ENCODE measurements around the gene C1orf115. TPM values are rescaled to one million over a fixed set of nuclear protein-coding genes. Genes with fewer than 3 reads are reported as not detected.
A peak's percentile ranks its signal among the peaks of the same experiment; 100 is the strongest.

C1orf115 gene
- total and polyA plus RNA-seq, 12 donors: 1.1 to 12.7 (median 7.0) TPM

GRCh38 chr1:220701974-220702373 lies 11.8 kb downstream of the C1orf115 start:
- Histone ChIP-seq H3K4me1 (replicated peaks in 1 of 2) (no peaks in the 10 kb centered on the region), H3K9me3 (replicated peaks in 1 of 3) (no peaks in the 10 kb centered on the region), H3K4me3 (no peak overlapping the region), H3K36me3 (replicated peaks in 1 of 2) (no peaks in the 10 kb centered on the region), H3K27ac (no peak overlapping the region), H3K27me3 (no peaks in the 10 kb centered on the region)
- 57 to 71% (median 69%) methylated on average over 6 of the region's 6 CpGs for WGBS, 4 donors
- DNase-seq: no peak
- TF ChIP-seq POLR2A (IDR thresholded peaks at IDR 0.05): no peak
- TF ChIP-seq CTCF (IDR thresholded peaks at IDR 0.05): no peak
- intact Hi-C loops (cut with DNase I): no loop called here

- WGBS, 4 donors: 58 to 64% (median 59%) methylated on average over 5 of the region's 5 CpGs
- Histone ChIP-seq H3K27ac (no peak overlapping the region), H3K27me3 (no peaks in the 10 kb centered on the region), H3K4me1 (replicated peaks in 1 of 2) (no peaks in the 10 kb centered on the region), H3K4me3 (no peak overlapping the region), H3K9me3 (replicated peaks in 1 of 3) (no peaks in the 10 kb centered on the region), H3K36me3 (replicated peaks in 1 of 2) (no peaks in the 10 kb centered on the region)
- TF ChIP-seq CTCF (IDR thresholded peaks at IDR 0.05) (no peak), POLR2A (IDR thresholded peaks at IDR 0.05) (no peak)
- DNase-seq: no peak
- intact Hi-C loops (cut with DNase I): no loop called here
Observed at GRCh38 chr1:220702733-220703270, 12.6 kb downstream of the C1orf115 start.

- Histone ChIP-seq H3K27ac (no peak overlapping the region), H3K4me1 (replicated peaks in 1 of 2) (no peaks in the 10 kb centered on the region), H3K9me3 (replicated peaks in 1 of 3) (no peaks in the 10 kb centered on the region), H3K27me3 (no peaks in the 10 kb centered on the region), H3K4me3 (no peak overlapping the region), H3K36me3 (replicated peaks in 1 of 2) (no peaks in the 10 kb centered on the region)
- WGBS, 4 donors: 79 to 89% (median 83%) methylated on average over 4 of the region's 4 CpGs
- DNase-seq: no peak
- intact Hi-C loops (cut with DNase I): no loop called here
- TF ChIP-seq CTCF (IDR thresholded peaks at IDR 0.05) (no peak), POLR2A (IDR thresholded peaks at IDR 0.05) (no peak)
Observed at GRCh38 chr1:220703305-220703704, 13.1 kb downstream of the C1orf115 start.

GRCh38 chr1:220705782-220706181 lies 15.6 kb downstream of the C1orf115 start:
- WGBS, 4 donors: 57 to 80% (median 68%) methylated on average over 2 to 7 of the region's 7 CpGs
- TF ChIP-seq CTCF (IDR thresholded peaks at IDR 0.05): no peak
- no peak for TF ChIP-seq POLR2A (IDR thresholded peaks at IDR 0.05)
- no peaks in the 10 kb centered on the region for H3K27me3 ChIP-seq
- H3K9me3 ChIP-seq (replicated peaks in 1 of 3): no peaks in the 10 kb centered on the region
- intact Hi-C loops (cut with DNase I): no loop called here
- H3K27ac ChIP-seq: no peak overlapping the region
- H3K36me3 ChIP-seq (replicated peaks in 1 of 2): no peaks in the 10 kb centered on the region
- H3K4me1 ChIP-seq (replicated peaks in 1 of 2): no peaks in the 10 kb centered on the region
- DNase-seq: peak in 1 of 7 donors; percentile 7
- no peak overlapping the region for H3K4me3 ChIP-seq
